Measurements from ENCODE around the gene OR9A2.

The OR9A2 gene

DNA sequence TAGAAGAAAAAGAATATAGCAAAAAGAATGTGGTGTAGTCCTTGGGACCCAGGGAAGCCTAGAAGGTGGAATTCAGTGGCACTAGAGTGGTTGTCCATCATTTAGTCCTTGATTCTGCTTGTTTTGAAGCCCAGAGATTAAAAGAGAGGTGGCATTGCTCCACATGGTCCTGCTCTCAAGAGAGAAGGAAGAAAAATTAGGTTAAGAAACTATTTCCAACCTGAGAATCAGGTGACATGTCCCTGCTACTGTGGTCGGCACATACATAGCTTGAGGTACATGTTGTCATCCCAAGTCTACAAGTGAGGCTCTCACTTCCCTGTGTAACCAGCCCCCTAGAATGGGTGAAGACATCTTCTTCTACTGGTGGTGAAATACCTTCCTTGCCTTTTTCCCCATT lies at the start of gene OR9A2:
Gene OR9A2, minus strand, starts transcription at position 101 of the 400 bp plus-strand sequence. Its CDS starts 0 bp downstream, at position 101.
- no peak for DNase-seq (ENCODE audit: low read depth)

DNA sequence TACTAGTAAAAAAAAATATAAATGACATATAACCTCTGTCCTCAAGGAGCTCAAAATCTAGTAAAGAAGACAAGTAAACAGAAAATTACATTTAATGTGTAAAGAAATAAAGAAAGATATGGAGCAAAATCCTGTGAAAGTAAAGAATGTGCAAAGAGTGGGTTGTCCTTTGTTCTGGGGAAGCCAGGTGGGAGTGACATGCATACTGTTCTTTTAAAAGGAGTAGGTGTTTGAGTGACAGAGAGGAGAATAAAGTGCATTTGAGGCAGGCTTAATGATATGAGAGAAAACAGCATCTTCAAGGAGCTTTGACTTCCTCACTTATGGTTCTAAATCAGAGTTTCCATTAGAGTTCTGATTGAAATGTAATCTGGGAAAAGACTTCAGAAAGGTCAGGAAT lies 47.2 kb upstream of the OR9A2 start:
- no peak for DNase-seq (ENCODE audit: low read depth)

DNA sequence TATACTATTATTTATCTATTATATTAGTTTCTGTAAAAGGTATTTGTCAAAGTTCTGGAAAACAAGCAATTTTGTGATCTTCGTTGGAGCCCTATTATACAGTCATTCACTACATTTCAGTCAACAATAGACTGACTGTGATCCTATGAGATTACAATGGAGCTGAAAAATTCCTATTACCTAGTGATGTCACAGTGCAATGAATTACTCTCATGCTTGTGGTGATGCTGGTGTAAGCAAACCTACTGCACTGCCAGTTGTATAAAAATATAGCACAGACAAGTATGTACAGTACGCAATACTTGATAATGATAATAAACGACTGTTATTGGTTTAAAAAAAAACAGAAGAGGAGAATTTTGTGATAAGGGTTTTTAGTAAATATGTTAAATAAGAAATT lies 46.6 kb upstream of the OR9A2 start:
- DNase-seq (ENCODE audit: low read depth): no peak

DNA sequence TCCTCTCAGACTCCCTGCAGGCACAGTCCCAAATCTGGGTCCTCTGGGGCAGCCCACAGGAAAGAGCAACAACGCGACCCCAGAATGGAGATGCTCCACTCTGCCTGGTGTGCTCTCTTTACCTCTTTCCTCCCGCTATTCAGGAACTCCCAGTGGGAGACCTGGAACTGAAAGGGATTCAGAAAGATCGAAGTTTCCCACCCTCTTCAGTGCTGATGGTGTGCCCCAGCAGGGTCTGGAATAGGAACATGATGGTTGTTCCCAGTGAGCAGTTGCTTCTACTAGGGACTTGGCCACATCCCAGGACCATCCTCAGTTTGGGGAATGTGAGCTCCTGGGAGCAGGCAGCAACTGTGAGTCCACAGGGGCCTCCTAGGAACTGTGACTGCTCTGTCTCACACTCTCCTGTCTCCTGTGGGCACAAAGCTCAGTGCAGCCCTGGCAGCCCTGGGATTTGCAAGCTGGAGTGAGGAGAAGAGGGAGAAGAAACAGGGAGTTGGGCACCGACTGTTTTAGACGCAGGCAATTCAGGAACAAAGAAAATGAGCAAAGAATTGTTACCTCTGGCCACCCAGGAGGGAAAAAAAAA lies 43.1 kb upstream of the OR9A2 start:
- no peak for DNase-seq (ENCODE audit: low read depth)

DNA sequence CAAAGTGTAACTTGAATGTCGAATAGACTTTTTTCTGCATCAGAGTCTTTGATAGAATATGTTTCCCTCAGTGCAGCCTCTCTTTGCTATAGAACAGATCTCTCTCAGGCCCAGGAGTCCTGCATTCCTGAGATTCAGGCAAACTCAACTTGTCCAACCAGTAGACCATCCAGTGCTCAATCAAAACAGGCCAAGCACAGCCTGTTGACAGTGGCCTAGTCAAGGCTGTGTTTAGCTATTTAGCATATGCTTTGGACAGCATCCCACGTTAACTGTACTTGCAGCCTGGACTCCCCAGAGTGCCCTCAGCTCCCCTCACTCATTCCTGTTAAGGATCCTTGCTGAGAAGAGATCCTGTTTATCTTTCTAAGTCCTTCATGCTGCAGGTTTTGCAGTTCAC lies 41.5 kb upstream of the OR9A2 start:
- no peak for DNase-seq (ENCODE audit: low read depth)

DNA sequence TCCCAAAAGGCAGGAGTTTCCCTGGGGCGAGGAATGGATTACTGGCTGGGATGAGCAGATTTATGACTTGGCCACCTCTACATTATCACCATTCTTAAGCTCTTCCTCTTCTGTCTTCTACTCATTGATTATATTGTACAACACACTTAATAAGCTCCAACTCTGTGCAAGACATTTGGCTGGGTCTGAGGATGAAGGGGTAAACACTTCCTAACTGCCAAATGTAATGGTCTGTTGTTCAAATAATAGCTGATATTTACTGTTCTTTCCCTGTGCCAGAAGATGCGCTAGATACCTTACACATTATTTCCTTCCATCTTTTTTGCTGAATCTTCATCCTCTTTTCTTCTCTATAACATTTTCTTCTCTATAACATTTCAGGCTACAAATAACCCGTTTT lies 36.8 kb upstream of the OR9A2 start:
- no peak for DNase-seq (ENCODE audit: low read depth)

DNA sequence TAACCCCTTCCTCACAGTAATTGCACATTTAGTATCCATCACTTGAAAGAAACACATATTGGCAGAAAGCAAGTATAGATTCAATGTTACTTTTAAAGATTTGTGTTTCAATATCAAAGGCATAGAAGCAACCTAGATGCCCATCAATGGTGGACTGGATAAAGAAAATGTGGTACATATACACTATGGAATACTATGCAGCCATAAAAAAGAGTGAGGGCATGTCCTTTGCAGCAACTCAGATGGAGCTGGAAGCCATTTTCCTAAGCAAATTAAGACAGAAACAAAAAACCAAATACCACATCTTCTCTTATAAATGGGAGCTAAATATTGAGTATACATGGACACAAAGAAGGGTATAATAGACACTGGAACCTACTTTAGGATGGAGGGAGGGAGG lies 28.8 kb upstream of the OR9A2 start:
- no peak for DNase-seq (ENCODE audit: low read depth)

GRCh38 chr7:143054621-143055020 lies 27.7 kb upstream of the OR9A2 start:
- DNase-seq (ENCODE audit: low read depth): no peak

DNA sequence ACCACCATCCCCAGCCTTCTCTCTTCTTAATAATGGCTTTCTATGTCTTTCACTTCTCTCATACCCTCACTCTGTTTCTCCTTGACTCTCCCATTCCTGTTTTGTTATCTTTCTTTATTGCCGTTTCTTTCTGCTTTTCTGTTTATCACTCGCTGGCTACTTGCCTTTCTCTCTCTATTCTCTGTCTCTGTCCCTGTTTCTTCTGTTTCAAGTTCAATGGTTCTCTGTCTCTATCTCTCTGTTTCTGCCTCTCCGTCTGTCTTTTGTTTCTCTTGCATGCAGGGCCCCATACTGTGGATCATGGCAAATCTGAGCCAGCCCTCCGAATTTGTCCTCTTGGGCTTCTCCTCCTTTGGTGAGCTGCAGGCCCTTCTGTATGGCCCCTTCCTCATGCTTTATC lies 25.1 kb upstream of the OR9A2 start, which contains the start of gene OR6V1:
Gene OR6V1, plus strand, starts transcription at position 301 of the 400 bp plus-strand sequence. Its CDS starts 0 bp downstream, at position 301.
- no peak for DNase-seq (ENCODE audit: low read depth)

GRCh38 chr7:143050931-143051330 lies 24.0 kb upstream of the OR9A2 start:
- DNase-seq (ENCODE audit: low read depth): no peak

DNA sequence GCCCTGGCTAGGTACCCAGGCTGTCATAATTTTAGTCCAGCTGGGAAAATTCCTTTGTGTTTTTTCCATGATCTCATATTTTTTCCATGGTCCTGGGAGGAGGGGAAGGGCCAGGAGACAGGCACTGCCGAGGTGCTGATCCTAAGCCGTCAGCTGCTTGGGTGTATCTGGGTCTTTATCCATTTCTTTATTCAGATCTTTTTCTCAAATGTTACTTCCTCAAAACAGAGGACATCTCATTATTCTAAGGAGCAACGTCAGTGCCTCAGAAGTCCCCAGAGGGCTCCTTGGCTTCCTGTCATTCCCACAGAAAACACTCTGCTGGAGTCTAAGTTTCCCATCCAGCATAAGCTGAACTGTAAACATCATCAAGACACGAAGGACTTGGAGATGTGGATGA lies 22.4 kb upstream of the OR9A2 start:
- no peak for DNase-seq (ENCODE audit: low read depth)

GRCh38 chr7:143048827-143049226 lies 21.9 kb upstream of the OR9A2 start:
- DNase-seq (ENCODE audit: low read depth): no peak

GRCh38 chr7:143047326-143047725 lies 20.4 kb upstream of the OR9A2 start:
- DNase-seq (ENCODE audit: low read depth): no peak

GRCh38 chr7:143046426-143046851 lies 19.5 kb upstream of the OR9A2 start:
- no peak for DNase-seq (ENCODE audit: low read depth)

GRCh38 chr7:143043391-143043790 lies 16.5 kb upstream of the OR9A2 start:
- DNase-seq (ENCODE audit: low read depth): no peak

- no peak for DNase-seq (ENCODE audit: low read depth)
Measured at GRCh38 chr7:143042790-143043271, 15.9 kb upstream of the OR9A2 start.

- DNase-seq (ENCODE audit: low read depth): no peak
Measured at GRCh38 chr7:143042159-143042789, 15.3 kb upstream of the OR9A2 start.

DNA sequence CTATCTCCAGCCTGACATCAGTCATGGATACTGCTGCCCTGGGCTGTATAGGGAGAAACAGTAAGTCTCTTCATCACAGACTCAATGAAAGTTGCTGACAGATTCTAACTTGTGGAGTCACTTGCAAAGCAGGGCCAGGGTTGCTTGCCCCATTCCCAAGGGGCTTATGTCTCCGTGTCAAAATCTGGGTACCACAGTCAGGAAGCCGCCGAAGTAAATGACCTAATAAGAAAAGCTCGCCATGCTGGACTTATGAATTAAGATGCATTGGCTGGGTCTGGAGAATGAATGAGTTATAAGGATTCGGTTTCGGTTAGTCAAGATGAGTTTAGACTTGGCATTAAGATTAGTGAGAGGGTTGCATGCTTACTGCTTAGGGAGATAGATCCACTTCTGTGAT lies 14.4 kb upstream of the OR9A2 start:
- no peak for DNase-seq (ENCODE audit: low read depth)

DNA sequence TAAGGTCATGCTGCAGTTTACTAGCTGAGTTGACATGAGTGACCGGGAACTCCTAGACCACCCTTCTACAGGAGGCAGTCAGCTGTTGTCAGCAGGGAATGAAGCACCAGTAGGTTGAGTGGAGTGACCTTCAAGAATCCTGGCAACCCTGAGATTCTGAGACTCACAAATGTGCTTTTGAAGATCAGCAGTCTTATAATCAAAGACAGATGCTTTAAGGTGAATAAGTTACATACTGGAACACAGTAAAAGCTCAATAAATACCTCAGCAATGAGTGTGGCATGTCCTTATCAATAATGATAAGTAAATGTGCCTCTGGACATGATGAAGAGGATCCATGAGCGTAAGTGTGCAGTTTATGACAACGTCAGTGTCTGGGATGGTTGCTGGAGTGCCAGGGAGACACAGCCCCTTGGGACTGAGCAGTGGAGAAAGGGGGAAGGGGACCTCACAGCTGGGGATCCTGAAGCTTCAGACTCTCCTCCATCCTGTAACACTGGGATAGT lies 13.3 kb upstream of the OR9A2 start:
- no peak for DNase-seq (ENCODE audit: low read depth)

DNA sequence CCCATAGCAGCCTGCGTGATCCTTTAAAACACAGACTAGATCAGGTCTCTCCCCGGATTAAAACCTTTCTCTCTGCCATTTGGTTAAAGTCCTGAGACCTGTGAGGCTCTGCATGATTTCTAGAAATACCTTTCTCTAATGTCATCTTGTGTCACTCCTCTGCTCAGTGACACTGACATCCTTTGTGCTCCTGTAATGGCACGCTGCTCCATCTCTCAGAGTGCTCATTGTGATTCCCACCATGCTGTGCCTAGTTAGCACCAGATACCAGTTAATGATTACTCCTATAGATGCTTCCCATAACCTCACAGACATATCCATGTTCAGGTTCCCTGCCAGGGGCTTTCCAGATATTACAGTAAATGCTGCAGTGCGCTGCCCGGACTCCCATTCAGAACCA lies 11.7 kb upstream of the OR9A2 start:
- DNase-seq (ENCODE audit: low read depth): no peak

DNA sequence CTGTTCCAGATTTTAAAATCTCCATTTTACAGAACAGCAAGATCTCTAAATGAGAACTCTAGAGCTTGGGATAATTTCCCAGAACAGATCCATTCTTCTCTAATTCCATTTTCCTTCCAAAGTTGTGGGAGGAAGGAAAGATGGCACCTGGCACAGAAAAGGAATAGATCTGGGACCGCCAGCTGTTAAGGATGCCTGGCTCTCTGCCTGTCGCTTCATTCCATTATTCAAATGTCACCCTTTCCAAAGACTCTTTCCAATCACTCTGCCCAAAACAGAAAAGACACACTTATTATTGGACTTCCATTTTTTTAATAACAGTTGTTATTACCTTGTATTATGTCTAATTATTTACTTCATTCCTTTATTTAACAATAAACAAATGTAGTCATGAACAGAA lies 751 bp upstream of the OR9A2 start:
- no peak for DNase-seq (ENCODE audit: low read depth)

- no peak for DNase-seq (ENCODE audit: low read depth)
Measured at GRCh38 chr7:143025371-143025770, 1.6 kb downstream of the OR9A2 start.

DNA sequence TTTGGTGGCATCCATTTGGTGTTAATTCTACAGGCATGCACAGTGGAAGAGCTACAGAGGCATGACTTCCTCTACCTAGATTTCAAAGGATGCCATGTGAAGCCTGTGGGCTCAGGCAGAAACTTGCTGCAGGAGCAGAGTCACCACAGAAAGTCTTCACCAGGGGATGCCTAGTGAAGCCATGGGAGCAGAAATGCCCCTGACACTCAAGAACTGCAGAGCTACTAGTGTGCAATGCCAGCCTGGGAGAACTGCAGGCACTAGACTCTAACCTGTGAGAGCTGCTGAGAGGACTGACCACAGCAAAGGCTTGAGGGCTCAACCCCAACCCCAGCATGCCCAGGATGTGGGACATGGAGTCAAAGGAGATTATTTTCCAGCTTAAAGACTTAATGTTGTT lies 3.9 kb downstream of the OR9A2 start:
- no peak for DNase-seq (ENCODE audit: low read depth)

- no peak for DNase-seq (ENCODE audit: low read depth)
Measured at GRCh38 chr7:143018931-143019330, 8.0 kb downstream of the OR9A2 start.

Measured in fibroblast of the conjunctiva (primary cell).